ENCODE results near the gene TMC2.
"Not testable (repeated sequence)": the region's sequence is repeated elsewhere in the genome, so short reads cannot be mapped to it uniquely, and the experiment has no call there.

TMC2 gene, protein sequence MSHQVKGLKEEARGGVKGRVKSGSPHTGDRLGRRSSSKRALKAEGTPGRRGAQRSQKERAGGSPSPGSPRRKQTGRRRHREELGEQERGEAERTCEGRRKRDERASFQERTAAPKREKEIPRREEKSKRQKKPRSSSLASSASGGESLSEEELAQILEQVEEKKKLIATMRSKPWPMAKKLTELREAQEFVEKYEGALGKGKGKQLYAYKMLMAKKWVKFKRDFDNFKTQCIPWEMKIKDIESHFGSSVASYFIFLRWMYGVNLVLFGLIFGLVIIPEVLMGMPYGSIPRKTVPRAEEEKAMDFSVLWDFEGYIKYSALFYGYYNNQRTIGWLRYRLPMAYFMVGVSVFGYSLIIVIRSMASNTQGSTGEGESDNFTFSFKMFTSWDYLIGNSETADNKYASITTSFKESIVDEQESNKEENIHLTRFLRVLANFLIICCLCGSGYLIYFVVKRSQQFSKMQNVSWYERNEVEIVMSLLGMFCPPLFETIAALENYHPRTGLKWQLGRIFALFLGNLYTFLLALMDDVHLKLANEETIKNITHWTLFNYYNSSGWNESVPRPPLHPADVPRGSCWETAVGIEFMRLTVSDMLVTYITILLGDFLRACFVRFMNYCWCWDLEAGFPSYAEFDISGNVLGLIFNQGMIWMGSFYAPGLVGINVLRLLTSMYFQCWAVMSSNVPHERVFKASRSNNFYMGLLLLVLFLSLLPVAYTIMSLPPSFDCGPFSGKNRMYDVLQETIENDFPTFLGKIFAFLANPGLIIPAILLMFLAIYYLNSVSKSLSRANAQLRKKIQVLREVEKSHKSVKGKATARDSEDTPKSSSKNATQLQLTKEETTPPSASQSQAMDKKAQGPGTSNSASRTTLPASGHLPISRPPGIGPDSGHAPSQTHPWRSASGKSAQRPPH

DNA sequence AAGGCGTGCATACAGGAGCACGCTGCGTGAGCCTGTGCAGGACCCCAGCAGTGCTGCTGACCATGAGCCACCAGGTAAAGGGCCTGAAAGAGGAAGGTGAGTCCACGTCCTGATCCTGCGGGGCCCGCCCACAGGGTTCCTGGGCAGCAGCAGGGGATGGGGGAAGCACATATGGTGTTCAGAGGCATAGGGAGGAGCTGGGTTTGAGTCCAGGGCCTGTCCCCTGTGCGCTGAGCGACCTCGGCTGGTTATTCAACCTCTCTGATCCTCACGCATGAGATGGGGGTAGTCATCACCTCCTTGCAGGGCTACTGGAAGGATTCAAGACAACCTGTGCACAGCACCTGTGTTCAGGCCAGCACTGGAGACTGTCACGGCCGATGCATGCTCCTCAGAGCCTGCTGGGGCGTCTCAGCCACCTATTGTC lies at the start of gene TMC2:
Gene TMC2 (plus strand): TSS at position 14 of the 427 bp plus-strand sequence. CDS start 49 bp downstream, at position 63.
- no peak within 1 kb of the TSS for H3K27ac ChIP-seq

DNA sequence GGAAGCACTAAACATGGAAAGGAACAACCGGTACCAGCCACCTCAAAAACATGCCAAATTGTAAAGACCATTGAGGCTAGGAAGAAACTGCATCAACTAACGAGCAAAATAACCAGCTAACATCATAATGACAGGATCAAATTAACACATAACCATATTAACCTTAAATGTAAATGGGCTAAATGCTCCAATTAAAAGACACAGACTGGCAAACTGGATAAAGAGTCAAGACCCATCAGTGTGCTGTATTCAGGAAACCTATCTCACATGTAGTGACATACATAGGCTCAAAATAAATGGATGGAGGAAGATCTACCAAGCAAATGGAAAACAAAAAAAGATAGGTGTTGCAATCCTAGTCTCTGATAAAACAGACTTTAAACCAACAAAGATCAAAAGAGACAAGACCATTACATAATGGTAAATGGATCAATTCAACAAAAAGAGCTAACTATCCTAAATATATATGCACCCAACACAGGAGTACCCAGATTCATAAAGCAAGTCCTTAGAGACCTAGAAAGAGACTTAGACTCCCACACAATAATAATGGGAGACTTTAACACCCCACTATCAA lies 33.5 kb upstream of the TMC2 start:
- H3K27ac ChIP-seq, H3K4me3 ChIP-seq: not testable (repeated sequence)

More for the DNA sequence above, at the start of gene TMC2:
- H3K4me3 ChIP-seq, result no peak within 1 kb of the TSS

- not testable (repeated sequence) for H3K27ac ChIP-seq, H3K4me3 ChIP-seq
Measured at GRCh38 chr20:2504803-2505202, 31.6 kb upstream of the TMC2 start.

DNA sequence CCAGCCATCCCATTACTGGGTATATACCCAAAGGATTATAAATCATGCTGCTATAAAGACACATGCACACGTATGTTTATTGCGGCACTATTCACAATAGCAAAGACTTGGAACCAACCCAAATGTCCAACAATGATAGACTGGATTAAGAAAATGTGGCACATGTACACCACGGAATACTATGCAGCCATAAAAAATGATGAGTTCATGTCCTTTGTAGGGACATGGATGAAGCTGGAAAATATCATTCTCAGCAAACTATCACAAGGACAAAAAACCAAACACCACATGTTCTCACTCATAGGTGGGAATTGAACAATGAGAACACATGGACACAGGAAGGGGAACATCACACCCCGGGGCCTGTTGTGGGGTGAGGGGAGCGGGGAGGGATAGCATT lies 29.9 kb upstream of the TMC2 start:
- not testable (repeated sequence) for H3K27ac ChIP-seq, H3K4me3 ChIP-seq

GRCh38 chr20:2507464-2507863 lies 28.9 kb upstream of the TMC2 start:
- peak overlapping the region in 2 of 7 experiments; percentile 76 to 78 for H3K4me3 ChIP-seq

GRCh38 chr20:2507875-2508630 lies 28.3 kb upstream of the TMC2 start:
- peak overlapping the region; percentile 50 to 88 (median 67) for H3K4me3 ChIP-seq
- H3K27ac ChIP-seq, result peak overlapping the region; percentile 55 to 97 (median 89)

More at GRCh38 chr20:2507464-2507863, 28.9 kb upstream of the TMC2 start:
- peak overlapping the region in 5 of 21 experiments; percentile 85 to 97 (median 88) for H3K27ac ChIP-seq

GRCh38 chr20:2508631-2509467 lies 27.5 kb upstream of the TMC2 start, which contains the start of gene ZNF343:
ZNF343 (minus strand) TSS chr20:2508915; CDS start chr20:2493895, 15,020 bp downstream.
- H3K4me3 ChIP-seq, result peak within 1 kb of the TSS; percentile 50 to 88 (median 67)
- peak within 1 kb of the TSS; percentile 55 to 97 (median 89) for H3K27ac ChIP-seq

- peak overlapping the region in 20 of 21 experiments; percentile 55 to 97 (median 90) for H3K27ac ChIP-seq
- peak overlapping the region; percentile 50 to 88 (median 67) for H3K4me3 ChIP-seq
Measured at GRCh38 chr20:2509468-2509781, 26.9 kb upstream of the TMC2 start.

- peak overlapping the region in 2 of 21 experiments; percentile 85 to 92 for H3K27ac ChIP-seq
- H3K4me3 ChIP-seq, result peak overlapping the region in 3 of 7 experiments; percentile 76 to 88 (median 78)
Measured at GRCh38 chr20:2509794-2510193, 26.6 kb upstream of the TMC2 start.

DNA sequence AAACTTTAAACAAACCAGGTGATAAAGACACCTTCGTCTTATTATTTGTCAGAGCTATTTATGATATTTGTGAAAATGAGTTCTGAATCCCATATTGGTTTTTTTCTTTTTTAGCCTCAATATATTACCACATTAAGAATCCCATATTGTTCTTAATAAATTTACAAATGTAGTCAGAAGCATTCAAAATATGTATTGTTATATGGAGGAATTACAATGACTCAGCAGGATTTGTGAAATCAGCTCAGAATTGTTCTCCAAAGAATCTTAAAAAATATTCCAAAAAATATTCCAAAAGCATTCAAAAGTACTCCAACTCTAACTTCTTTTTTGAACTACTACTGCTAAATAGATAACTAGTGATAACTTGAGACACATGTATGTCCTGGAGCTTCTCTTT lies 21.2 kb upstream of the TMC2 start:
- H3K4me3 ChIP-seq, result no peak overlapping the region
- H3K27ac ChIP-seq, result no peak overlapping the region

DNA sequence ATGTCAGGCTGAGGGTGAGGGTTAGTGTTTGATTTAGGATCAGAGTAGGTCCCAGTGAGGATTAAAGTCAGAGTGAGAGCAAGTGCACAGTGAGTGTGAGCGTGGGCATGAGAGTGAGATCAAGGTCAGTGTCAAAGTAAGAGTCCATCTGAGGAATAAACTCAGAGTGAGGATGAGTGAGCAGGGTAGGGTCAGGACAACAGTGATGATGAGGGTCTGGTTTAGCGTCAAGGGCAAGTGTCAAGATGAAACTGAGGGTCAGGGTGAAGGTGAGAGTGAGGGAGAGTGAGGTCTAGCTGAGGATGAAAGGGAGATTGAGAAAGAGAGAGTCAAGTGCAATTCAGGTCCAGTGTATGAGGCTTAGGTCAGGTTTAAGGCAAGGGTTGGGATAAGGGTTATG lies 20.0 kb upstream of the TMC2 start:
- Histone ChIP-seq H3K4me3 (no peak overlapping the region), H3K27ac (no peak overlapping the region)

DNA sequence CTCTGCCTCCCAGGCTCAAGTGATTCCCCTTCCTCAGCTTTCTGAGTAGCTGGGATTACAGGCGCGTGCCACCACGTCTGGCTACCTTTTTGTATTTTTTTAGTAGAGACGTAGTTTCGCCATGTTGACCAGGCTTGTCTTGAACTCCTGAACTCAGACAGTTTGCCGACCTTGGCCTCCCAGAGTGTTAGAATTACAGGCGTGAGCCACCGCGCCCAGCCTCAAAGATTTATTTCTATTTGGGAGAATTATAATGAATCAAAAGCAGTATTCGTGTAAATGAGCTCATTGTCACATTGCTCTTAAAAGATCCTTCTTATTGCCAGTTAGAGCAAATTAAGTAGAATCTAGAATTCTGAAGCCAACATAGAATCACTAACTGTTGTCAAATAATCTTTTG lies 18.3 kb upstream of the TMC2 start:
- Histone ChIP-seq H3K4me3 (no peak overlapping the region), H3K27ac (no peak overlapping the region)

DNA sequence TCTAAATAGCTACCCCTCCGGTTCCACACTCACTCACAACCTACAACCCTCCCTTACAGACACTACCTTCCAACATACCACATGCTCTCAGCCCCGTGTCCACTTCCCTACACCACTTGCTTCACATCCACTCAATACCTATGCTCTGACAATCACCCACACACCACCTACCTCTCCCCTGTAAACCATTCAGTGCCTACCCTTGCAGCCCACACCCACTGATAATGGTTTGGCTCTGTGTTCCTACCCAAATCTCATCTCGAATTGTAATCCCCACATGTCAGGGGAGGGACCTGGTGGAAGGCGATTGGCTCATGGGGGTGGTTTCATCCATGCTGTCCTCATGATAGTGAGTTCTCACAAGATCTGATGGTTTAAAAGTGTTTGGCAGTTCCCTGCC lies 17.8 kb upstream of the TMC2 start:
- H3K4me3 ChIP-seq, result no peak overlapping the region
- no peak overlapping the region for H3K27ac ChIP-seq

DNA sequence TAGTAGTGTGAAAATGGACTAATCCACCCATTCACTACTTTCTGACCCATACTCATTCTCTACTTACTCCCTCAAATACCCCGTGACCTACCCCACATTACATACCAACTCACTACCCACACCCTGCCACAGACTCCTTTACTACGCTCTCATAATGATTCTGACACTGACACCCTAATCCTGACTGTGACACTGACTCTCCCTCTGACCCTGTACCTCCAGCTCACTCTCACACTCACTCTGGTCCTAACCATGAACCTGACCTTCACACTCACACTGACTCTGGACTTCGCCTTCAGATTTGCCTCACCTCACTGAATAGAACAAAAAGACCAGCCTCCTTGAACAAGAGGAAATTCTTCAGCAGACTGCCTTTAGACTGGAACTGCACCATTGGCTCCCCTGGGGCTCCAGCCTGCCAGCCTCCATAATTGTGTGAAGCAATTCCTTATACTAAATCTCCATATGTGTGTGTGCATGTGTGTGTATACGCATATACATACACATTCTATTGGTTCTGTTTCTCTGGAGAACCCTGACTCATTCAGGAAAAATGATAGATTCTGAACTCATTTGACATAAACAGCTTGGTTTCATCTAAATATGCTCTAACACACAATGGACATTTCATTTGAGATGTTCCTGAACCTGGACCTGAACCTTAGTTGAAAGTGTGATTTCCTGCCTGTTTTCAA lies 17.1 kb upstream of the TMC2 start:
- Histone ChIP-seq H3K27ac (no peak overlapping the region), H3K4me3 (no peak overlapping the region)

DNA sequence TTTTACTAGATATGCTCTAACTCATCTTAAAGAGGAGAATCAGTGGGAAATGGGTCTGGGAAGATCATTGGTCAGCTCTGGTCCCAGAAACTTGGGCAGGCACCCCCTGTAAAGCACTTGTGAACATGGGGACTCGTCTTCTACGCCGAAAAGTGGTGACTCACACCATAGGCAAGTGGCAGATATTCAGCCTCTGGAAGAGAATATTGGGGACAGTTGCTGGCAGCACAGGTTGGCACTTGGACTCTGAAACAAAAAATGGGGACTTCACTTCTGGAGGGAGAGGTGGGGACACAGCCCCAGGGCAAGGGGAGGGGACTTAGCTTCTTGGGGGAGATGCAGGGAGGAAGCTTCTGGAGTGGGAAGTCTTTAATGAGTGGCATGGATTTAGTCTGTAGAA lies 15.8 kb upstream of the TMC2 start:
- Histone ChIP-seq H3K4me3 (no peak overlapping the region), H3K27ac (no peak overlapping the region)

DNA sequence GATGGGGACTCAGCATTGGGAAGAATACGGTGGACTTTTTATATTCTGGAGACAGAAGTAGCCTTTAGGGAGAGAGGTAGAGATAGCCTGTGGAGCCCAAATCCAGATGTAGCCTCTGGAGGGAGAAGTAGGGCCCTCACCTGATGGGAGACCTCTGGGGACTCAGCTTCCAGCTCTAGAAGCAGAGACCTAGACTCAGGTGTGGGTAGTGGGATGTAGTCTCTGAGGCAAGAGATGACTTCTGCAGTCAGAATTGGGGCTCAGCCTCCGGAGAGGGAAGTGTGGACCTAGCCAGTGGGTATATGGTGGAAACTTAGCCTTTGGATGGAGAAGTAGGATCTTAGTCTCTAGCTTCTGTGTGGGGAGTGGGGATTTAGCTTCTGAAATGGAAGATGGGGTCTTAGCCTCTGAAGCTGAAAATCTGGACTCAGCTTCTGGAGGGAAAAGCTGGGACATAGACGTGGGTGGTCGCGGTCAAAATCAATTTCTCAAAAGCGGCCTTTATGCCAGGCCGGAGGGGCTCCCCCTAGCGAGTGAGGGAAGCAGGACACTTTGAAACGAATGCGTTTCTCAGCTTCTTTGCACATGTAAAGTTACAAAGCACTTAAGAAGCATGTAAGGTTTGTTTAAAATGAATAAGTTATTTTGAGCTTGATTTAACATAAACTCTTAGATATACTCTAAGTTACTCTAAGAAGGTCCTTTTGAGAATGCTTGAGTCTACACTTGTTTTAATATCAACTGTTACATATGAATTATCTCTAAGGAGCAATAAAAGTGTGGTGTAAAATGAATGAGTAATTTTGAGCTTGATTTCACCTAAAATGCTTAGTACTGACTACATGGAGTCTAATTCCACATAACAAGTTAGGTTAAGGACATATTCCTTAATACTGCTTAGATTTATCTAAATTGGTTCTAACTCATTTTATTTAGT lies 14.7 kb upstream of the TMC2 start:
- Histone ChIP-seq H3K27ac (no peak overlapping the region), H3K4me3 (no peak overlapping the region)

Data from skin epidermis (tissue), 12 donors.